Activated CD8-positive, alpha-beta memory T cell treated with anti-CD3 and anti-CD28 coated beads for 48 hours (primary cell): Measurements from ENCODE around the gene ZNF655.
"Not testable (repeated sequence)": the region's sequence is repeated elsewhere in the genome, so short reads cannot be mapped to it uniquely, and the experiment has no call there.

Experiments
- DNase-seq, 3 experiments: peaks; one replicate each; pipeline ENCODE4 v3.0.0-alpha.2; 2020; ENCODE audit warnings: low read depth in 2 of 3, low spot score in 2 of 3

Gene ZNF655

GRCh38 chr7:99559175-99559915 is 903 bp downstream of the ZNF655 start:
- DNase-seq = no peak

GRCh38 chr7:99560834-99561736 is 2.6 kb downstream of the ZNF655 start:
- no peak for DNase-seq

GRCh38 chr7:99561737-99562051 is 3.3 kb downstream of the ZNF655 start:
- no peak for DNase-seq

- DNase-seq = no peak
These were observed 3.8 kb downstream of the ZNF655 start for GRCh38 chr7:99562114-99562784.

GRCh38 chr7:99562832-99563231 is 4.4 kb downstream of the ZNF655 start:
- peak in 1 of 3 experiments; percentile 23 for DNase-seq

GRCh38 chr7:99563650-99564049 is 5.2 kb downstream of the ZNF655 start:
- no peak for DNase-seq

GRCh38 chr7:99568770-99569169 is 10.3 kb downstream of the ZNF655 start:
- DNase-seq = not testable (repeated sequence)

- DNase-seq = no peak
These were observed 13.3 kb downstream of the ZNF655 start for GRCh38 chr7:99571768-99572167.

- no peak for DNase-seq
These were observed 14.8 kb downstream of the ZNF655 start for GRCh38 chr7:99573257-99573656.

- no peak for DNase-seq
These were observed 17.8 kb downstream of the ZNF655 start for GRCh38 chr7:99576251-99576650.

- DNase-seq = no peak
These were observed 21.0 kb downstream of the ZNF655 start for GRCh38 chr7:99579281-99579955.

GRCh38 chr7:99579956-99580777 is 21.7 kb downstream of the ZNF655 start:
- DNase-seq = peak in 2 of 3 experiments; percentile 23 to 37

GRCh38 chr7:99580778-99581332 is 22.4 kb downstream of the ZNF655 start:
- DNase-seq = not testable (repeated sequence)

- no peak for DNase-seq
These were observed 30.4 kb downstream of the ZNF655 start for GRCh38 chr7:99588868-99589267.

GRCh38 chr7:99594948-99595745 is 36.7 kb downstream of the ZNF655 start:
- no peak for DNase-seq

- DNase-seq = no peak
These were observed 38.0 kb downstream of the ZNF655 start for GRCh38 chr7:99596408-99596955.

GRCh38 chr7:99597762-99598501 is 39.5 kb downstream of the ZNF655 start, which contains the start of gene TMEM225B:
TMEM225B (plus strand) TSS chr7:99598267; CDS start chr7:99604389, 6,122 bp downstream.
- no peak for DNase-seq

- no peak for DNase-seq
These were observed 41.4 kb downstream of the ZNF655 start for GRCh38 chr7:99599836-99600235.
